ENCODE data around the gene C1GALT1C1. TPM values are rescaled to one million over a fixed set of nuclear protein-coding genes. Genes with fewer than 3 reads are reported as not detected.
"Not testable (repeated sequence)": the region's sequence is repeated elsewhere in the genome, so short reads cannot be mapped to it uniquely, and the experiment has no call there.

The C1GALT1C1 gene
- total RNA-seq, 1 experiment from 2014 or later: 15.4 TPM

- H3K79me2 ChIP-seq (ENCODE audit: insufficient read depth, low read length); H3K9me2 ChIP-seq (ENCODE audit: insufficient read depth); H3K27ac ChIP-seq (ENCODE audit: low read depth, low read length); H3K4me3 ChIP-seq (replicated peaks in 1 of 2; ENCODE audit: low read depth in 1 of 2, low read length in 2 of 2); H3K27me3 ChIP-seq (ENCODE audit: insufficient read depth, low read length); H3K4me1 ChIP-seq (ENCODE audit: control insufficient read depth in 1 of 2, insufficient read depth in 2 of 2, low read length in 2 of 2); POLR2A ChIA-PET; DNase-seq (ENCODE audit: low read depth, low spot score); BruUV-seq (replicated peaks); ATAC-seq; H3K9ac ChIP-seq (ENCODE audit: low read length); H3K36me3 ChIP-seq (ENCODE audit: control insufficient read depth in 1 of 2, insufficient read depth in 2 of 2, low read length in 2 of 2); H4K20me1 ChIP-seq (ENCODE audit: insufficient read depth); H3K9me3 ChIP-seq (ENCODE audit: control insufficient read depth in 1 of 2, insufficient read depth in 1 of 2, low read depth in 1 of 2, low read length in 2 of 2); H3K4me2 ChIP-seq (ENCODE audit: low read length); CTCF ChIA-PET: not testable (repeated sequence)
- peak overlapping the region; percentile 82 for H2AFZ ChIP-seq (ENCODE audit: low read depth, low read length, poor library complexity, severe bottlenecking)
- RAD21 ChIA-PET (ENCODE audit: low non-redundant PET in 1 of 2, low total read pairs in 2 of 2, uncharacterized antibody in 2 of 2, unreplicated experiment in 2 of 2): interaction anchor here in 1 of 2 experiments (0.6 kb wide), 1 partner anchor 14 kb away, joined by 3 read pairs; no protein-coding TSS in a partner anchor
- intact Hi-C loops (cut with micrococcal nuclease): loop anchor here (1.0 kb wide), 2 partner anchors 150 to 166 kb away; no protein-coding TSS in a partner anchor
These were observed 34.7 kb upstream of the C1GALT1C1 start for GRCh38 chrX:120664535-120664934.

GRCh38 chrX:120664081-120664480 is 34.2 kb upstream of the C1GALT1C1 start:
- Histone ChIP-seq H3K36me3 (ENCODE audit: control insufficient read depth in 1 of 2, insufficient read depth in 2 of 2, low read length in 2 of 2) (no peaks in the 10 kb centered on the region), H3K79me2 (ENCODE audit: insufficient read depth, low read length) (no peaks in the 10 kb centered on the region), H3K27me3 (ENCODE audit: insufficient read depth, low read length) (no peaks in the 10 kb centered on the region), H3K27ac (ENCODE audit: low read depth, low read length) (no peak overlapping the region), H3K4me1 (ENCODE audit: control insufficient read depth in 1 of 2, insufficient read depth in 2 of 2, low read length in 2 of 2) (no peaks in the 10 kb centered on the region; a peak in 1 of 4 replicates), H4K20me1 (ENCODE audit: insufficient read depth) (no peaks in the 10 kb centered on the region), H2AFZ (ENCODE audit: low read depth, low read length, poor library complexity, severe bottlenecking) (peak overlapping the region; percentile 82), H3K9ac (ENCODE audit: low read length) (no peak overlapping the region), H3K9me2 (ENCODE audit: insufficient read depth) (no peaks in the 10 kb centered on the region), H3K4me3 (replicated peaks in 1 of 2; ENCODE audit: low read depth in 1 of 2, low read length in 2 of 2) (no peak overlapping the region), H3K9me3 (ENCODE audit: control insufficient read depth in 1 of 2, insufficient read depth in 1 of 2, low read depth in 1 of 2, low read length in 2 of 2) (no peaks in the 10 kb centered on the region), H3K4me2 (ENCODE audit: low read length) (no peak overlapping the region)
- BruUV-seq (replicated peaks): no TSS peak
- ChIA-PET CTCF (interaction anchor here (1.6 to 1.8 kb wide), 2 partner anchors 149 to 178 kb away, joined by 6 to 10 read pairs; no protein-coding TSS in a partner anchor), POLR2A (no interaction called here), RAD21 (ENCODE audit: low non-redundant PET in 1 of 2, low total read pairs in 2 of 2, uncharacterized antibody in 2 of 2, unreplicated experiment in 2 of 2) (no interaction called here)
- ATAC-seq (peak; percentile 42; the same call in 1 of the 2 replicates), DNase-seq (ENCODE audit: low read depth, low spot score) (peak; percentile 18)
- intact Hi-C loops (cut with micrococcal nuclease): loop anchor here (1.0 kb wide), 2 partner anchors 150 to 166 kb away; no protein-coding TSS in a partner anchor
- TF ChIP-seq, protein P1, sequence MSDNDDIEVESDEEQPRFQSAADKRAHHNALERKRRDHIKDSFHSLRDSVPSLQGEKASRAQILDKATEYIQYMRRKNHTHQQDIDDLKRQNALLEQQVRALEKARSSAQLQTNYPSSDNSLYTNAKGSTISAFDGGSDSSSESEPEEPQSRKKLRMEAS (IDR thresholded peaks at IDR 0.05): no peak
- TF ChIP-seq RAD21 (IDR thresholded peaks at IDR 0.05; ENCODE audit: low read depth): peak; percentile 67
- TF ChIP-seq, protein P2, sequence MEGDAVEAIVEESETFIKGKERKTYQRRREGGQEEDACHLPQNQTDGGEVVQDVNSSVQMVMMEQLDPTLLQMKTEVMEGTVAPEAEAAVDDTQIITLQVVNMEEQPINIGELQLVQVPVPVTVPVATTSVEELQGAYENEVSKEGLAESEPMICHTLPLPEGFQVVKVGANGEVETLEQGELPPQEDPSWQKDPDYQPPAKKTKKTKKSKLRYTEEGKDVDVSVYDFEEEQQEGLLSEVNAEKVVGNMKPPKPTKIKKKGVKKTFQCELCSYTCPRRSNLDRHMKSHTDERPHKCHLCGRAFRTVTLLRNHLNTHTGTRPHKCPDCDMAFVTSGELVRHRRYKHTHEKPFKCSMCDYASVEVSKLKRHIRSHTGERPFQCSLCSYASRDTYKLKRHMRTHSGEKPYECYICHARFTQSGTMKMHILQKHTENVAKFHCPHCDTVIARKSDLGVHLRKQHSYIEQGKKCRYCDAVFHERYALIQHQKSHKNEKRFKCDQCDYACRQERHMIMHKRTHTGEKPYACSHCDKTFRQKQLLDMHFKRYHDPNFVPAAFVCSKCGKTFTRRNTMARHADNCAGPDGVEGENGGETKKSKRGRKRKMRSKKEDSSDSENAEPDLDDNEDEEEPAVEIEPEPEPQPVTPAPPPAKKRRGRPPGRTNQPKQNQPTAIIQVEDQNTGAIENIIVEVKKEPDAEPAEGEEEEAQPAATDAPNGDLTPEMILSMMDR (IDR thresholded peaks at IDR 0.05 in 2 of 3, conservative IDR thresholded peaks at IDR 0.05 in 1 of 3; ENCODE audit: borderline replicate concordance in 1 of 3, insufficient read depth in 1 of 3, low read depth in 2 of 3, low read length in 2 of 3): peak in 2 of 3 experiments; percentile 45 to 57; a peak in 4 of 6 replicates
- TF ChIP-seq EGR1 (IDR thresholded peaks at IDR 0.05; ENCODE audit: low read depth): no peak
